ENCODE measurements around the gene SYNGR4.

DNA sequence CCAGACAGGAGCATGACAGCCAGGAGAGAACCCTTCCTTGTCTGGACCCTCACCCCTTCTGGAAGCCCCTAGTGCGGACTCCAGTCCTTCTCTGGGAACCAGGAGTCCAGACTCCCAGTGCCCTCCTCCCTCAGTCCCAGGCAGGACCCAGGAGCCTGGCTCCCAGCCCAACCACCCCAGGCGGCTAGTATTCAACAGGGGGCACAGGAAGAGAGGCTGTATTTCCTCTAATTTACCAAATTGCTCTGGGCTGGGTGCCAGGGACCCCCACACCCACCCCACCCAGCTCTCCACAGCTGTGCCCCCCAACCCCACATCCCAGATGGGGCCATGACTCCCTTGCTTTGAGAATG, 32.6 kb downstream of the SYNGR4 start:
- no peak for TF ChIP-seq POLR2A (IDR thresholded peaks at IDR 0.05)
- TF ChIP-seq, protein P1, sequence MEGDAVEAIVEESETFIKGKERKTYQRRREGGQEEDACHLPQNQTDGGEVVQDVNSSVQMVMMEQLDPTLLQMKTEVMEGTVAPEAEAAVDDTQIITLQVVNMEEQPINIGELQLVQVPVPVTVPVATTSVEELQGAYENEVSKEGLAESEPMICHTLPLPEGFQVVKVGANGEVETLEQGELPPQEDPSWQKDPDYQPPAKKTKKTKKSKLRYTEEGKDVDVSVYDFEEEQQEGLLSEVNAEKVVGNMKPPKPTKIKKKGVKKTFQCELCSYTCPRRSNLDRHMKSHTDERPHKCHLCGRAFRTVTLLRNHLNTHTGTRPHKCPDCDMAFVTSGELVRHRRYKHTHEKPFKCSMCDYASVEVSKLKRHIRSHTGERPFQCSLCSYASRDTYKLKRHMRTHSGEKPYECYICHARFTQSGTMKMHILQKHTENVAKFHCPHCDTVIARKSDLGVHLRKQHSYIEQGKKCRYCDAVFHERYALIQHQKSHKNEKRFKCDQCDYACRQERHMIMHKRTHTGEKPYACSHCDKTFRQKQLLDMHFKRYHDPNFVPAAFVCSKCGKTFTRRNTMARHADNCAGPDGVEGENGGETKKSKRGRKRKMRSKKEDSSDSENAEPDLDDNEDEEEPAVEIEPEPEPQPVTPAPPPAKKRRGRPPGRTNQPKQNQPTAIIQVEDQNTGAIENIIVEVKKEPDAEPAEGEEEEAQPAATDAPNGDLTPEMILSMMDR (IDR thresholded peaks at IDR 0.05 in 4 of 5, conservative IDR thresholded peaks at IDR 0.05 in 1 of 5) = no peak
